GM18498 (cell line): ENCODE measurements around the gene GALNT2.

ENCODE experiments used
- ATAC-seq: cut with Tn5 transposase; IDR thresholded peaks from one replicate; pipeline ENCODE4 v1.9.1; 2021; ENCODE audit warnings: mild to moderate bottlenecking, moderate library complexity; ENCODE audit not compliant: unreplicated experiment

Gene GALNT2

GRCh38 chr1:230270559-230271281 lies 203.7 kb downstream of the GALNT2 start:
- ATAC-seq = peak; percentile 67

GRCh38 chr1:230271300-230272035 lies 204.4 kb downstream of the GALNT2 start:
- no peak for ATAC-seq

DNA sequence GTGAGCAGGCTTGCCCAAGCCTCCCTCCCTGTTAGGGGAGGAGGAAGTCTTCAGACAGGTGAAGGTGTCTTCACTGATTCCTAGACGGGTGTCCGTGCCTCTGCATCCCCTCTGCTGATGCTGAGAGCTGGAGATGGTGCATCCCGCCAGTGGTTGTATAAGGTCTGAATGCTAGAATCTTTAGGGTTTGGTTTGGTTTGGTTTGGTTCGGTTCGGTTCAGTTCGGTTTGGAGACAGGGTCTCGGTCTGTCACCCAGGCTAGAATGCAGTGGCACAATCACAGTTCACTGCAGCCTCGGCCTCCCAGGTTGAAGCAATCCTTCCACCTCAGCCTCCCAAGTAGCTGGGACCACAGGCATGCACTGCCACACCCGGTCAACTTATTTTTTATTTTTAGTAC lies 205.5 kb downstream of the GALNT2 start:
- ATAC-seq = no peak

DNA sequence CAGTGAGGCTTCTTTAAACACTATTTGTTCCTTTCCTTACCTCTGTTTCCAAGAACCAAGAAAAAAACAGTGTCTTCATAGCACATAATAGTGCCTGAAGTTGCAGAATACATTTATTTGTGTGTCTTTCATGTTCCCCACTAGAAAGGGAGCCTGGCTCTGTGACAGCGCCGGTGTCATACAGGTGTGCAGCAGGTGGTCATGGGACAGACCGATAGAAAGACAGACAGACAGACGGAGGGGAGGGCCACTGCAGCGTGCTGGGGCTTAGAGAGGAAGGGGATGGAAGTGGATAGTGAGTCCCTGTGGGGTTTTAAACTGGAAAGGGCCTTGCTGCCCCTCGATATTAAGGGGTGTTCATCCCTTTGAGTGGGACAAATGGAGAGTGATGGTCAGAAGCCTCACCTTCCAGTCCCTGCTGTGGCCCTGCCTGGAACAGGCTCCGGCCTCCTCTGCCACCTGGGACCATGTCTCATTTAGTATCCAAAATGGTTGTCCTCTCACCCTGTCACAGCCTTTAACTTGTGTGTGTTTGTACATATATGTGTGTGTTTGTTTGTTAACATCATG lies 206.2 kb downstream of the GALNT2 start:
- no peak for ATAC-seq

- ATAC-seq = no peak
These were observed 207.2 kb downstream of the GALNT2 start for GRCh38 chr1:230274254-230274653.

DNA sequence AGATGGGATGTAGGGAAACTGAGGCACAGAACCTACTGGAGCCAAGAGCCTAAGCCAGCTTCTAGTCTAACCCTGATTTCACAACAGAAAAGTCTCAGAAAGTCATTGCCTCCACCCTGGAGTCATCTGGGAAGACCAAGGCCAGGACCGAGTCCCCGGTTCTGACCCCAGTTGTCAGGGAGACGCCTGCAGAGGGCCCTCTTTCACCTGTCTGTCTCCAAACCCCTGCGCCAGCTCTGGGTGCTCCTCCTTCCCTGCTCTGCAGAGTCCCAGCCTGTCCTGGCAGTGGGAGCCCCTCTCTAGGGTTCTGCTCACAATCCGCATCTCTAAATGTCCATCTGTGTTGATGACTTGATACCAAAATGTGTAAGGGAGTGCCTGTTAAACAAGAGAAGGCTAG lies 209.4 kb downstream of the GALNT2 start:
- no peak for ATAC-seq

GRCh38 chr1:230277201-230278025 lies 210.4 kb downstream of the GALNT2 start:
- no peak for ATAC-seq

DNA sequence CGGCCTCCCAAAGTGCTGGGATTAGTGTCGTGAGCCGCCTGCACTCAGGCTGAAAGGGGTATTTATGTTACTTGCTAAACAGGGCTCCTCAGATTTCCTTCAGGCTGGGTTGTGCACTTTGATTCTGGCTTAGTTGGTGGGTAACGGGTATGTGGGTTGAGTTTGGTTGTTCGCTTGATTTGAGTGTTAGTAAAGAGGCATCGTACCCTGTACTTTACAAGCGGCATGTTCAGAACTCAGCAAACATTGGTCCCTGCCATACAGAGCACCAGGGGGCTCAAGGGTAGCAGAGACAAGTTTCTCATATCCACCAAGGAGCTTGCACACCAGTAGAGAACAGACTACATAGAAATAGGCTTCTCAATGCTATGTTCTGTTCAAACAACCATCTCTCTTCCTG lies 211.3 kb downstream of the GALNT2 start:
- no peak for ATAC-seq

- ATAC-seq = no peak
These were observed 212.0 kb downstream of the GALNT2 start for GRCh38 chr1:230278871-230279582.

DNA sequence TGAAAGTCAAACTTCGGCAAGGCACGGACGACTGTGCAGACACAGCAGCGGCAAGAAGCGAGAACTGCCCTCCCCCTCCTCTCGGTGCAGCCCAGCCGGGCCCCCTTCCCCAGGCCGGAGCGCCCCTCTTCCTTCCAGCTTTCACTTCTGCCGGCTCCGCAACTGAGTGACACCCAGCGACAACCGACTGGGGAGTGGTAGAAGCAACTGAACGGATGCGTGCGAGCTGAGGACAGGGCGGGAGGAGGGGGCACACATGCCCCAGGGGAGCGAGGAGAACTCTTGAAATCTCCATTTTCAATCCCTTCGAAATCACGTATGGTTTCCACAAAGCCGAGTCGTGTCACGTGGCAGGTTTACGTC lies 212.5 kb downstream of the GALNT2 start:
- ATAC-seq = no peak

GRCh38 chr1:230280054-230280795 lies 213.2 kb downstream of the GALNT2 start:
- no peak for ATAC-seq

DNA sequence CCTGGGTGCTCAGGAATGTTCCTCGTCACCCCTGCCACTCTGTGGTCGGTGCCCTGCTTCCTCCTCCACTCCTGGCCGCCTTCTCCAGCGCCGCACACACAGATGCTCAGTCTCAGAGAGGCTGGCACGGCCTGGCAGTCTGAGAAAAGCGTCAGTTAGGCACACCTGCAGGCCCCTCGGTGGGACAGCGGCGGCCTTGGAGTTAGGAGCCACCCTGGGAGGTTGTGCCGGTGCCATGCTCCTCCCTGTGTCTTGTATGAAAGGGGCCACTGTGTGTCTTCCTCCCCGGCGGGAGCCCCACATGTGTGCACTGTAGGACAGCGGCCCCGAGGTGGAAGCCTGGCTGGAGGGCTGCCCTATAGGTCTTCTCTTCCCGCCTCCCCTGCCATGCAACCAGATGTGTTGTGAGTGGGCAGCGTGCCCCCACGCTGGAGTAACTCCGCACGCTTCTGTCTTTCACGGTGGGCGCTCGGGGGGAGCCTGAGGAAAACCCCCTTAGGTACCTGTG lies 213.9 kb downstream of the GALNT2 start:
- no peak for ATAC-seq

DNA sequence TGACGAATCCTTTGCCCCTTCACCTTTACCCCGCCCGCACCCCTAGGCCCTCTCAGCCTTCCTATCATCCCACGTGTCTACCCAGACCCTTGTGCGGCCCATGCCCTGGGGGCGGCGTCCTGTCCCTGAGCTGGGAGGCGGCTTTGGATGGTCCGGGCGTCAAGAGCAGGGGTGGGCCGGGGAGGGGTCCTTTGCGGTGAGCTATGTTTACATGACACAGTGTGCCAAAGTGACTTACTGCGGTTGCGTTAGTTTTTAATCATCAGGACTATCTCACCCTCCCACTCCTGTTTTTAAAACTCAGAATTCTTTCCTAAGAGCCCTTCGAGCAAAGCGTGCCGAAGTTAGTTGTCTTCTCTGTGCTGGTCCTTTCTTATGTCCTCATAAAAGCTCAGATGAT lies 214.5 kb downstream of the GALNT2 start:
- no peak for ATAC-seq

- peak; percentile 60 for ATAC-seq
These were observed 215.1 kb downstream of the GALNT2 start for GRCh38 chr1:230282157-230282556.

- ATAC-seq = no peak
These were observed 216.6 kb downstream of the GALNT2 start for GRCh38 chr1:230283678-230284077.

DNA sequence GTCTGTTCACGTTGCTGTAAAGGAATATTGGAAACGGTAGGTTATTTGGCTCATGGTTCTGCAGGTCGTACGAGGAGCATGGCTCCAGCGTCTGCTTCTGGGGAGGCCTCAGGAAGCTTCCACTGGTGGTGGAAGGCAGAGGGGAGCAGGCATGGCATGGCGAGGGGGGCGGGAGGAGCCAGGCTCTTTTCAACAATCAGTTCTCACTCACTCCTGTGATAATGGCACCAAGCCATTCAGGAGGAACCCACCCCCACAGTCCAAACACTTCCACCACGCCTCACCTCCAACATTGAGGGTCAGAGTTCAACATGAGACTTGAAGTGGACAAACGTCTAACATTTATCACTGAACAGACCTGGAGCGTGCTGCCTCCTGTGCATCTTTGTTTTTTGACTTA lies 217.9 kb downstream of the GALNT2 start:
- no peak for ATAC-seq

- ATAC-seq = no peak
These were observed 218.3 kb downstream of the GALNT2 start for GRCh38 chr1:230285351-230285750.

GRCh38 chr1:230286166-230286889 lies 219.3 kb downstream of the GALNT2 start:
- ATAC-seq = no peak

- ATAC-seq = no peak
These were observed 219.8 kb downstream of the GALNT2 start for GRCh38 chr1:230286890-230287269.
